Prostate gland (tissue), 2 donors: ENCODE measurements around the gene GAD1. TPM values are rescaled to one million over a fixed set of nuclear protein-coding genes. Genes with fewer than 3 reads are reported as not detected.

ENCODE experiments used
- DNase-seq: peaks from one replicate; pipeline ENCODE4 v3.0.0-alpha.2; 2019; ENCODE audit warnings: low spot score
- H3K27ac ChIP-seq, 2 donors: fragments of 200-600 bp; sonication (generic); 2 replicates each; pipeline ENCODE4 v1.5.1; 2017 to 2019
- H3K27me3 ChIP-seq: fragments of 200-600 bp; sonication (generic); replicated peaks from 2 replicates; pipeline ENCODE4 v1.5.1; 2019; ENCODE audit not compliant: insufficient read depth
- H3K36me3 ChIP-seq, 2 donors: fragments of 200-600 bp; sonication (generic); 1 replicate in 1 of 2; 2 replicates in 1 of 2; pipeline versions ENCODE4 v1.5.1 to v1.8.1; 2017 to 2019
- H3K4me1 ChIP-seq: fragments of 200-600 bp; sonication (generic); replicated peaks from 2 replicates; pipeline ENCODE4 v1.5.1; 2019
- H3K4me3 ChIP-seq, 2 donors: fragments of 200-600 bp; sonication (generic); 2 replicates each; pipeline ENCODE4 v1.5.1; 2017 to 2019
- H3K9me3 ChIP-seq: fragments of 200-600 bp; sonication (generic); 2 replicates; pipeline ENCODE4 v1.5.1; 2017
- CTCF ChIP-seq, 4 experiments: fragments of 200-600 bp in 2 of 4; fragments of 450-650 bp in 2 of 4; sonication (generic) in 2 of 4; IDR thresholded peaks; 1 replicate in 3 of 4; 2 replicates in 1 of 4; pipeline ENCODE4 v1.5.1; 2016 to 2019; ENCODE audit warnings: antibody characterized with exemption in 4 of 4, mild to moderate bottlenecking in 2 of 4, moderate library complexity in 2 of 4
- POLR2A ChIP-seq: fragments of 450-650 bp; IDR thresholded peaks from one replicate; pipeline ENCODE4 v1.6.1; 2016; ENCODE audit warnings: antibody characterized with exemption, mild to moderate bottlenecking
- POLR2AphosphoS5 ChIP-seq: sonication (generic); formaldehyde crosslinking; IDR thresholded peaks from one replicate; pipeline ENCODE4 v1.6.1; 2017; ENCODE audit warnings: antibody characterized with exemption
- WGBS: methylation state at CpG from one replicate; pipeline ENCODE4 v1.1.5; 2018; 5-methylcytosine and 5-hydroxymethylcytosine counted together
- intact Hi-C: fragments of 100-400 bp; cut with DNase I; formaldehyde crosslinking; loops from one replicate; pipeline ENCODE4 v1.14.2; 2022
- small RNA-seq, 2 donors: library from RNA; depleted of rRNA; stranded (forward); fragments of <200 nt; gene quantifications; one replicate each; pipeline ENCODE3, GENCODE V24; 2016
- total RNA-seq, 2 donors: library from RNA; depleted of rRNA; stranded (reverse); fragments of >200 nt; gene quantifications; one replicate each; pipeline ENCODE4 v1.1.0, GENCODE V29; 2016

The GAD1 gene
- total RNA-seq, 2 donors from 2014 or later: 2.9 to 16.7 TPM

DNA sequence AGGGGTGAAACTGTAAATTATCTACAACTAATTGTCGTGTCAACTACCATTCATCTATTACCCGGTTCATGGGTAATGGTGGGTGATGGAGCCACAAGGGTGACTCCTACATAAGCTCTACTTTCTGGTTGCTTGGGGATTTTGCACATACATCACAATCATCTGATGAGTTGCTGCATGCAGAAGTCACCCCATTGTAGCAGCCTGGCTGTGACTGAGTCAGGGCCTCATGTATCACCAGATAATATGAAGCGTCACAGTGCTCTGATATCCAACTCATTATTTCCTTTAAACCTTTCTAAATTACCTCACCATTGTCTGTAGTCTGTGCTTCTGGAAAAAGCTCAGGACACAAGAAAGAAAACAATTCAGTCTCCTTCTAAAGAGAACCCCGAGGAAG, 79.9 kb downstream of the GAD1 start:
- TF ChIP-seq POLR2A (no peak), POLR2AphosphoS5 (no peak), CTCF (IDR thresholded peaks at IDR 0.05) (no peak)
- intact Hi-C loops: no loop called here
- no peak overlapping the region for H3K4me3 ChIP-seq
- H3K9me3 ChIP-seq: no peaks in the 10 kb centered on the region
- no peak overlapping the region for H3K27ac ChIP-seq
- no peaks in the 10 kb centered on the region for H3K4me1 ChIP-seq
- no peaks in the 10 kb centered on the region for H3K27me3 ChIP-seq
- WGBS: 77% methylated on average over 4 of the region's 4 CpGs
- DNase-seq: no peak
- no peaks in the 10 kb centered on the region for H3K36me3 ChIP-seq

DNA sequence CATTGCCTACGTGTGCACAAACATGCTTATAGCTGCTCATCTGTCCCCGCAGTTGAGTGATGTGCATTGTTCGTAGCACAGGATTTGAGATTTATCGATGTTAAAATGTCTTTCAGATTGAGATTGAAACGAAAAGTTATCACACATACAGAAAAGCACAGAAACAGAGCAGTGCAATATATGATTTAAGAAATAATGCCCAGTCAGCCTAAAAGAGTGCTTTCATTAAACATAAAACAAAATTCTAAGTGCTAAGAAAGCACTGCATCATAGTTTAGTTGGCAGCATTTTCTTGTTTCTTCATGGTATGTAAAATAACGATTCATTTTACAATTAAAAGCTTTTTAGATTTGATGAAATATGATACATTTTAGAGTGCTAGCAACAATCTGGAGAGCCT, 80.4 kb downstream of the GAD1 start:
- DNase-seq: no peak
- 89% methylated on average over 6 of the region's 6 CpGs for WGBS
- no peak overlapping the region for H3K27ac ChIP-seq
- TF ChIP-seq POLR2A (no peak), CTCF (IDR thresholded peaks at IDR 0.05) (no peak), POLR2AphosphoS5 (no peak)
- H3K36me3 ChIP-seq: no peaks in the 10 kb centered on the region
- intact Hi-C loops: no loop called here
- no peaks in the 10 kb centered on the region for H3K9me3 ChIP-seq
- H3K4me3 ChIP-seq: no peak overlapping the region
- H3K4me1 ChIP-seq: no peaks in the 10 kb centered on the region
- no peaks in the 10 kb centered on the region for H3K27me3 ChIP-seq

GRCh38 chr2:170905864-170906263, 89.2 kb downstream of the GAD1 start:
- 59% methylated on average over 5 of the region's 5 CpGs for WGBS
- TF ChIP-seq CTCF (IDR thresholded peaks at IDR 0.05): no peak

More at GRCh38 chr2:170905864-170906263, 89.2 kb downstream of the GAD1 start:
- no peak for DNase-seq
- no peaks in the 10 kb centered on the region for H3K4me1 ChIP-seq
- intact Hi-C loops: no loop called here
- H3K36me3 ChIP-seq: no peaks in the 10 kb centered on the region
- no peaks in the 10 kb centered on the region for H3K27me3 ChIP-seq
- H3K9me3 ChIP-seq: no peaks in the 10 kb centered on the region
- no peak overlapping the region for H3K27ac ChIP-seq
- no peak overlapping the region for H3K4me3 ChIP-seq

Small RNA genes within 50 kb of the gene (small RNA-seq; reads per million reads assigned to genes)
- gene RF00019: 0 reads per million in 2 donors

Other genes starting within 250 kb of the GAD1 start
- 1 to 10 TPM; 4.2 to 8.4 TPM for gene SP5, start 101.5 kb upstream of the GAD1 start, total RNA-seq
- under 1 TPM in 1 of 2 donors, not detected in 1; 0.73 TPM for gene ERICH2, start 46.5 kb upstream of the GAD1 start, total RNA-seq
- gene GORASP2, start 112.4 kb downstream of the GAD1 start, total RNA-seq: 10 to 100 TPM; 67.6 to 81.1 TPM